GM19043 (cell line): ENCODE data around the gene MAP2.

Source experiments
- ATAC-seq: cut with Tn5 transposase; IDR thresholded peaks from one replicate; pipeline ENCODE4 v1.9.1; 2021; ENCODE audit warnings: low read depth; ENCODE audit not compliant: unreplicated experiment

The MAP2 gene

GRCh38 chr2:209640358-209640757 lies 216.5 kb downstream of the MAP2 start:
- no peak for ATAC-seq

GRCh38 chr2:209642146-209642820 lies 218.4 kb downstream of the MAP2 start:
- no peak for ATAC-seq

- no peak for ATAC-seq
Measured at GRCh38 chr2:209644842-209645241, 221.0 kb downstream of the MAP2 start.

- no peak for ATAC-seq
Measured at GRCh38 chr2:209648714-209649113, 224.9 kb downstream of the MAP2 start.

GRCh38 chr2:209653134-209653533 lies 229.3 kb downstream of the MAP2 start:
- ATAC-seq, result no peak

- no peak for ATAC-seq
Measured at GRCh38 chr2:209661286-209661894, 237.5 kb downstream of the MAP2 start.

- ATAC-seq, result no peak
Measured at GRCh38 chr2:209662021-209662420, 238.2 kb downstream of the MAP2 start.

- ATAC-seq, result no peak
Measured at GRCh38 chr2:209663139-209663538, 239.3 kb downstream of the MAP2 start.

- ATAC-seq, result no peak
Measured at GRCh38 chr2:209663656-209664055, 239.8 kb downstream of the MAP2 start.

- ATAC-seq, result no peak
Measured at GRCh38 chr2:209666296-209666695, 242.4 kb downstream of the MAP2 start.

GRCh38 chr2:209671020-209671680 lies 247.3 kb downstream of the MAP2 start:
- no peak for ATAC-seq

GRCh38 chr2:209673811-209674210 lies 250.0 kb downstream of the MAP2 start:
- ATAC-seq, result no peak

- ATAC-seq, result no peak
Measured at GRCh38 chr2:209680596-209680995, 256.7 kb downstream of the MAP2 start.

GRCh38 chr2:209681201-209681735 lies 257.4 kb downstream of the MAP2 start:
- no peak for ATAC-seq

- ATAC-seq, result no peak
Measured at GRCh38 chr2:209682646-209683045, 258.8 kb downstream of the MAP2 start.

- no peak for ATAC-seq
Measured at GRCh38 chr2:209685340-209685739, 261.5 kb downstream of the MAP2 start.

GRCh38 chr2:209685963-209686362 lies 262.1 kb downstream of the MAP2 start:
- no peak for ATAC-seq

- no peak for ATAC-seq
Measured at GRCh38 chr2:209686448-209686847, 262.6 kb downstream of the MAP2 start.

- no peak for ATAC-seq
Measured at GRCh38 chr2:209687323-209687969, 263.6 kb downstream of the MAP2 start.

GRCh38 chr2:209688385-209688784 lies 264.5 kb downstream of the MAP2 start:
- ATAC-seq, result no peak
